ENCODE data around the gene PLCG2.
A peak's percentile ranks its signal among the peaks of the same experiment; 100 is the strongest.

PLCG2 gene

GRCh38 chr16:81790830-81791435 lies 11.8 kb downstream of the PLCG2 start:
- Histone ChIP-seq H3K36me3 (ENCODE audit: low read length) (peaks cover 45% of the 10 kb centered on the region), H3K4me2 (ENCODE audit: low read depth, low read length, poor library complexity, severe bottlenecking) (no peak overlapping the region), H3F3A (ENCODE audit: insufficient read depth) (peaks cover 35% of the 10 kb centered on the region), H3K4me3 (ENCODE audit: insufficient read depth, low read length, poor library complexity, severe bottlenecking) (no peak overlapping the region), H3K27me3 (ENCODE audit: low read length) (no peaks in the 10 kb centered on the region), H4K20me1 (ENCODE audit: low read depth, low read length) (peaks cover 20% of the 10 kb centered on the region), H3K27ac (ENCODE audit: low read depth, low read length) (no peak overlapping the region), H3K9me3 (ENCODE audit: insufficient read depth, low read length) (no peaks in the 10 kb centered on the region), H3K9me2 (replicated peaks; ENCODE audit: insufficient read depth, low read length) (no peaks in the 10 kb centered on the region), H3K9ac (ENCODE audit: low read length) (no peak overlapping the region), H2AFZ (ENCODE audit: low read depth, low read length, severe bottlenecking) (no peak overlapping the region), H3K79me2 (ENCODE audit: insufficient read depth, low read length) (peaks cover 99% of the 10 kb centered on the region)
- TF ChIP-seq CTCF (IDR thresholded peaks at IDR 0.05; ENCODE audit: insufficient read depth, low read length, poor library complexity, severe bottlenecking) (no peak), EZH2phosphoT487 (conservative IDR thresholded peaks at IDR 0.05; ENCODE audit: low read length) (no peak)

GRCh38 chr16:81792828-81793227 lies 13.7 kb downstream of the PLCG2 start:
- Histone ChIP-seq H3K4me2 (ENCODE audit: low read depth, low read length, poor library complexity, severe bottlenecking) (peak overlapping the region; percentile 9), H3K36me3 (ENCODE audit: low read length) (peaks cover 30% of the 10 kb centered on the region), H3K4me3 (ENCODE audit: insufficient read depth, low read length, poor library complexity, severe bottlenecking) (no peak overlapping the region), H3K9ac (ENCODE audit: low read length) (0 out of 2 replicates have a peak overlapping the region, but pooled peaks have one; percentile 16), H4K20me1 (ENCODE audit: low read depth, low read length) (peaks cover 16% of the 10 kb centered on the region), H3K27ac (ENCODE audit: low read depth, low read length) (peak overlapping the region; percentile 61), H3F3A (ENCODE audit: insufficient read depth) (peaks cover 54% of the 10 kb centered on the region), H3K79me2 (ENCODE audit: insufficient read depth, low read length) (peaks cover 99% of the 10 kb centered on the region), H3K27me3 (ENCODE audit: low read length) (no peaks in the 10 kb centered on the region), H3K9me2 (replicated peaks; ENCODE audit: insufficient read depth, low read length) (no peaks in the 10 kb centered on the region), H3K9me3 (ENCODE audit: insufficient read depth, low read length) (no peaks in the 10 kb centered on the region), H2AFZ (ENCODE audit: low read depth, low read length, severe bottlenecking) (no peak overlapping the region)
- TF ChIP-seq CTCF (IDR thresholded peaks at IDR 0.05; ENCODE audit: insufficient read depth, low read length, poor library complexity, severe bottlenecking), result no peak
- no peak for TF ChIP-seq EZH2phosphoT487 (conservative IDR thresholded peaks at IDR 0.05; ENCODE audit: low read length)

GRCh38 chr16:81795193-81795592 lies 16.1 kb downstream of the PLCG2 start:
- Histone ChIP-seq H3K79me2 (ENCODE audit: insufficient read depth, low read length) (peaks cover 99% of the 10 kb centered on the region), H3K9me2 (replicated peaks; ENCODE audit: insufficient read depth, low read length) (no peaks in the 10 kb centered on the region), H3K4me2 (ENCODE audit: low read depth, low read length, poor library complexity, severe bottlenecking) (peak overlapping the region; percentile 47), H3K4me3 (ENCODE audit: insufficient read depth, low read length, poor library complexity, severe bottlenecking) (no peak overlapping the region), H3K9me3 (ENCODE audit: insufficient read depth, low read length) (no peaks in the 10 kb centered on the region), H3K9ac (ENCODE audit: low read length) (peak overlapping the region; percentile 57; the same call in 1 of the 2 replicates), H3K27me3 (ENCODE audit: low read length) (no peaks in the 10 kb centered on the region), H2AFZ (ENCODE audit: low read depth, low read length, severe bottlenecking) (no peak overlapping the region), H4K20me1 (ENCODE audit: low read depth, low read length) (peaks cover 5% of the 10 kb centered on the region; the same call in 1 of the 2 replicates), H3F3A (ENCODE audit: insufficient read depth) (peaks cover 70% of the 10 kb centered on the region), H3K36me3 (ENCODE audit: low read length) (peaks cover 17% of the 10 kb centered on the region), H3K27ac (ENCODE audit: low read depth, low read length) (peak overlapping the region; percentile 94)
- TF ChIP-seq CTCF (IDR thresholded peaks at IDR 0.05; ENCODE audit: insufficient read depth, low read length, poor library complexity, severe bottlenecking) (no peak), EZH2phosphoT487 (conservative IDR thresholded peaks at IDR 0.05; ENCODE audit: low read length) (no peak)
